Loucy (cell line): ENCODE measurements around the gene NPPA.

Experiments
- H2AFZ ChIP-seq: fragments of 200-600 bp; sonication (generic); 2 replicates; pipeline ENCODE4 v1.6.0; 2016; ENCODE audit warnings: antibody characterized with exemption, mild to moderate bottlenecking, low read length, moderate library complexity
- H3F3A ChIP-seq: fragments of 200-600 bp; 2 replicates; pipeline ENCODE4 v1.6.0; 2016; ENCODE audit warnings: antibody characterized with exemption, low read depth, mild to moderate bottlenecking
- H3K27me3 ChIP-seq: fragments of 200-600 bp; sonication (generic); 2 replicates; pipeline ENCODE4 v1.6.1; 2014; ENCODE audit warnings: low read length, mild to moderate bottlenecking; ENCODE audit not compliant: insufficient read depth, poor library complexity, severe bottlenecking
- H3K36me3 ChIP-seq: fragments of 200-600 bp; sonication (generic); 2 replicates; pipeline ENCODE4 v1.6.1; 2016; ENCODE audit warnings: low read length; ENCODE audit not compliant: insufficient read depth
- H3K4me1 ChIP-seq: fragments of 200-600 bp; sonication (generic); 2 replicates; pipeline ENCODE4 v1.5.1; 2014; ENCODE audit warnings: low read length, mild to moderate bottlenecking; ENCODE audit not compliant: insufficient read depth, poor library complexity, severe bottlenecking
- H3K4me2 ChIP-seq: fragments of 200-600 bp; sonication (generic); 2 replicates; pipeline ENCODE4 v1.6.0; 2014; ENCODE audit warnings: antibody characterized with exemption, low read length, low read depth, mild to moderate bottlenecking; ENCODE audit not compliant: poor library complexity, severe bottlenecking
- H3K4me3 ChIP-seq: fragments of 200-600 bp; sonication (generic); 2 replicates; pipeline ENCODE4 v1.5.1; 2014; ENCODE audit warnings: low read length, mild to moderate bottlenecking, mixed read lengths; ENCODE audit not compliant: poor library complexity, severe bottlenecking
- H3K79me2 ChIP-seq: fragments of 200-600 bp; sonication (generic); 2 replicates; pipeline ENCODE4 v1.6.1; 2014; ENCODE audit warnings: low read length; ENCODE audit not compliant: insufficient read depth
- H3K9ac ChIP-seq: fragments of 200-600 bp; sonication (generic); 2 replicates; pipeline ENCODE4 v1.6.0; 2014; ENCODE audit warnings: mild to moderate bottlenecking, low read depth, low read length, moderate library complexity; ENCODE audit not compliant: poor library complexity, severe bottlenecking
- H3K9me2 ChIP-seq: fragments of 200-600 bp; sonication (generic); replicated peaks from 2 replicates; pipeline ENCODE4 v1.6.1; 2016; ENCODE audit warnings: low read depth, low read length, mixed read lengths
- H3K9me3 ChIP-seq: fragments of 200-600 bp; sonication (generic); 2 replicates; pipeline ENCODE4 v1.6.1; 2014; ENCODE audit warnings: mild to moderate bottlenecking, antibody characterized with exemption, low read length, low read depth; ENCODE audit not compliant: insufficient read depth
- H4K20me1 ChIP-seq: fragments of 200-600 bp; sonication (generic); 2 replicates; pipeline ENCODE4 v1.6.0; 2014; ENCODE audit warnings: antibody characterized with exemption, low read length, mild to moderate bottlenecking; ENCODE audit not compliant: insufficient read depth, poor library complexity, severe bottlenecking
- CTCF ChIP-seq: fragments of 200-600 bp; sonication (generic); conservative IDR thresholded peaks from 2 replicates; pipeline ENCODE4 v1.5.1; 2014; ENCODE audit warnings: mild to moderate bottlenecking, antibody characterized with exemption, low read length
- EZH2phosphoT487 ChIP-seq: fragments of 200-600 bp; IDR thresholded peaks from 2 replicates; pipeline ENCODE4 v1.6.1; 2018; ENCODE audit warnings: antibody characterized with exemption, mild to moderate bottlenecking, moderate library complexity, borderline replicate concordance

Gene NPPA

GRCh38 chr1:11831945-11832725 is 15.4 kb downstream of the NPPA start:
- Histone ChIP-seq H3K9ac (no peak overlapping the region), H3K4me3 (no peak overlapping the region), H3K4me2 (no peak overlapping the region), H3K4me1 (no peaks in the 10 kb centered on the region), H3K36me3 (peaks cover 82% of the 10 kb centered on the region; the same call in 1 of the 2 replicates), H2AFZ (no peak overlapping the region), H3K9me2 (no peaks in the 10 kb centered on the region), H3K9me3 (no peaks in the 10 kb centered on the region), H3K79me2 (no peaks in the 10 kb centered on the region), H3K27me3 (no peaks in the 10 kb centered on the region), H4K20me1 (no peaks in the 10 kb centered on the region), H3F3A (no peaks in the 10 kb centered on the region)
- no peak for TF ChIP-seq CTCF
- no peak for TF ChIP-seq EZH2phosphoT487

- no peaks in the 10 kb centered on the region for H3K9me3 ChIP-seq
- H4K20me1 ChIP-seq: no peaks in the 10 kb centered on the region
- no peak overlapping the region for H3K4me2 ChIP-seq
- no peaks in the 10 kb centered on the region for H3F3A ChIP-seq
- no peaks in the 10 kb centered on the region for H3K4me1 ChIP-seq
- H3K4me3 ChIP-seq: no peak overlapping the region
- TF ChIP-seq CTCF (no peak), EZH2phosphoT487 (no peak)
- no peaks in the 10 kb centered on the region for H3K9me2 ChIP-seq
- H3K79me2 ChIP-seq: no peaks in the 10 kb centered on the region
- H3K9ac ChIP-seq: no peak overlapping the region
- H3K27me3 ChIP-seq: no peaks in the 10 kb centered on the region
- H3K36me3 ChIP-seq: peaks cover 77% of the 10 kb centered on the region; the same call in 1 of the 2 replicates
- H2AFZ ChIP-seq: no peak overlapping the region
These were observed 19.1 kb downstream of the NPPA start for GRCh38 chr1:11828511-11828910.

GRCh38 chr1:11826946-11827345 is 20.6 kb downstream of the NPPA start:
- H3K9ac ChIP-seq: no peak overlapping the region
- no peaks in the 10 kb centered on the region for H4K20me1 ChIP-seq
- no peaks in the 10 kb centered on the region for H3K9me3 ChIP-seq
- H3K79me2 ChIP-seq: no peaks in the 10 kb centered on the region
- H3K36me3 ChIP-seq: peaks cover 72% of the 10 kb centered on the region; the same call in 1 of the 2 replicates
- no peak for TF ChIP-seq EZH2phosphoT487
- TF ChIP-seq CTCF: no peak
- no peaks in the 10 kb centered on the region for H3K27me3 ChIP-seq
- no peaks in the 10 kb centered on the region for H3K4me1 ChIP-seq
- no peaks in the 10 kb centered on the region for H3K9me2 ChIP-seq
- no peaks in the 10 kb centered on the region for H3F3A ChIP-seq
- no peak overlapping the region for H3K4me3 ChIP-seq
- H3K4me2 ChIP-seq: no peak overlapping the region
- no peak overlapping the region for H2AFZ ChIP-seq
